H9 (cell line): ENCODE results near the gene ZNF12. TPM values are rescaled to one million over a fixed set of nuclear protein-coding genes. Genes with fewer than 3 reads are reported as not detected.

ENCODE experiments used
- DNase-seq: peaks from one replicate; pipeline ENCODE4 v3.0.0-alpha.2; 2017
- H2AFZ ChIP-seq: one replicate; pipeline ENCODE4 v1.6.1; 2013; ENCODE audit warnings: mild to moderate bottlenecking, low read length, control low read depth, moderate library complexity
- H2AK5ac ChIP-seq: 2 replicates; pipeline ENCODE4 v1.6.1; 2013; ENCODE audit warnings: low read length, control low read depth, mixed read lengths; ENCODE audit not compliant: insufficient read length
- H2BK120ac ChIP-seq: one replicate; pipeline ENCODE4 v1.6.1; 2013; ENCODE audit warnings: low read depth, mild to moderate bottlenecking, low read length, control low read depth, inconsistent platforms; ENCODE audit not compliant: poor library complexity, severe bottlenecking
- H2BK12ac ChIP-seq: 2 replicates; pipeline ENCODE4 v1.6.1; 2013; ENCODE audit warnings: low read length, control low read depth, mixed read lengths, low read depth; ENCODE audit not compliant: insufficient read length
- H2BK15ac ChIP-seq: 2 replicates; pipeline ENCODE4 v1.6.1; 2013; ENCODE audit warnings: low read depth, low read length, control low read depth
- H2BK20ac ChIP-seq: one replicate; pipeline ENCODE4 v1.6.1; 2013; ENCODE audit warnings: low read depth, mild to moderate bottlenecking, low read length, control low read depth, inconsistent platforms; ENCODE audit not compliant: poor library complexity, severe bottlenecking
- H2BK5ac ChIP-seq: 2 replicates; pipeline ENCODE4 v1.6.1; 2013; ENCODE audit warnings: low read length, control low read depth, mixed read lengths; ENCODE audit not compliant: insufficient read length
- H3K14ac ChIP-seq: 2 replicates; pipeline ENCODE4 v1.6.1; 2013; ENCODE audit warnings: low read length, control low read depth; ENCODE audit not compliant: insufficient read depth
- H3K18ac ChIP-seq: 2 replicates; pipeline ENCODE4 v1.6.1; 2013; ENCODE audit warnings: low read depth, mild to moderate bottlenecking, mixed read lengths, low read length, control low read depth; ENCODE audit not compliant: insufficient read length
- H3K23ac ChIP-seq: 2 replicates; pipeline ENCODE4 v1.6.1; 2013; ENCODE audit warnings: low read length, control low read depth, mixed read lengths, low read depth; ENCODE audit not compliant: insufficient read length
- H3K23me2 ChIP-seq: 2 replicates; pipeline ENCODE4 v1.6.1; 2013; ENCODE audit warnings: low read depth, mild to moderate bottlenecking, mixed read lengths, low read length, control low read depth; ENCODE audit not compliant: insufficient read length, poor library complexity, severe bottlenecking
- H3K27ac ChIP-seq: 2 replicates; pipeline ENCODE4 v1.5.1; 2013; ENCODE audit warnings: low read length, control low read depth, mixed read lengths, low read depth; ENCODE audit not compliant: insufficient read length
- H3K27me3 ChIP-seq: 2 replicates; pipeline ENCODE4 v1.6.1; 2013; ENCODE audit warnings: low read length, control low read depth, inconsistent platforms; ENCODE audit not compliant: insufficient read depth
- H3K4ac ChIP-seq: 2 replicates; pipeline ENCODE4 v1.6.1; 2013; ENCODE audit warnings: low read depth, mild to moderate bottlenecking, control low read depth, inconsistent platforms, low read length, moderate library complexity
- H3K4me1 ChIP-seq: 2 replicates; pipeline ENCODE4 v1.6.1; 2013; ENCODE audit warnings: low read length, control low read depth, inconsistent platforms; ENCODE audit not compliant: insufficient read depth
- H3K4me2 ChIP-seq: 2 replicates; pipeline ENCODE4 v1.6.1; 2013; ENCODE audit warnings: low read length, control low read depth, mixed read lengths; ENCODE audit not compliant: insufficient read length, insufficient read depth
- H3K56ac ChIP-seq: 2 replicates; pipeline ENCODE4 v1.6.1; 2013; ENCODE audit warnings: low read depth, mild to moderate bottlenecking, mixed read lengths, low read length, control low read depth; ENCODE audit not compliant: insufficient read length
- H3K79me1 ChIP-seq: 2 replicates; pipeline ENCODE4 v1.6.1; 2013; ENCODE audit warnings: low read depth, mild to moderate bottlenecking, moderate library complexity, low read length, control low read depth, inconsistent platforms; ENCODE audit not compliant: insufficient read depth, poor library complexity, severe bottlenecking
- H3K79me2 ChIP-seq: 2 replicates; pipeline ENCODE4 v1.6.1; 2013; ENCODE audit warnings: low read length, control low read depth, inconsistent platforms; ENCODE audit not compliant: insufficient read depth
- H3K9ac ChIP-seq: 2 replicates; pipeline ENCODE4 v1.6.1; 2013; ENCODE audit warnings: low read length, control low read depth, mixed read lengths; ENCODE audit not compliant: insufficient read length; ENCODE audit errors: extremely low read depth
- H3K9me3 ChIP-seq: one replicate; pipeline ENCODE4 v1.6.1; 2013; ENCODE audit warnings: low read depth, low read length, inconsistent platforms; ENCODE audit not compliant: control insufficient read depth
- H3T11ph ChIP-seq: one replicate; pipeline ENCODE4 v1.6.1; 2013; ENCODE audit warnings: mild to moderate bottlenecking, low read length, control low read depth, inconsistent platforms
- H4K20me1 ChIP-seq: one replicate; pipeline ENCODE4 v1.6.1; 2013; ENCODE audit not compliant: control insufficient read depth, insufficient read length, insufficient read depth
- H4K5ac ChIP-seq: 2 replicates; pipeline ENCODE4 v1.6.1; 2013; ENCODE audit warnings: low read depth, mild to moderate bottlenecking, mixed read lengths, low read length, control low read depth; ENCODE audit not compliant: insufficient read length
- H4K8ac ChIP-seq: replicated peaks from 2 replicates; pipeline ENCODE4 v1.6.1; 2013; ENCODE audit warnings: low read length, control low read depth, mixed read lengths, low read depth; ENCODE audit not compliant: insufficient read length
- H4K91ac ChIP-seq: 2 replicates; pipeline ENCODE4 v1.6.1; 2013; ENCODE audit warnings: low read depth, mild to moderate bottlenecking, moderate library complexity, mixed read lengths, low read length, control low read depth; ENCODE audit not compliant: insufficient read length
- H3K27ac Mint-ChIP-seq, 3 experiments: 2 replicates in 2 of 3; 3 replicates in 1 of 3; pipeline ENCODE4 v1.8.0; 2020 to 2021; ENCODE audit warnings: mixed read lengths in 3 of 3, mild to moderate bottlenecking in 1 of 3, moderate library complexity in 1 of 3
- H3K27me3 Mint-ChIP-seq: 2 replicates; pipeline ENCODE4 v1.8.0; 2021; ENCODE audit warnings: low read depth, mild to moderate bottlenecking, moderate library complexity, mixed read lengths
- H3K36me3 Mint-ChIP-seq, 3 experiments: 2 replicates in 2 of 3; 3 replicates in 1 of 3; pipeline ENCODE4 v1.8.0; 2020 to 2021; ENCODE audit warnings: low read depth in 3 of 3, mixed read lengths in 3 of 3; ENCODE audit not compliant: insufficient read depth in 1 of 3
- H3K4me1 Mint-ChIP-seq, 2 experiments: 2 replicates each; pipeline ENCODE4 v1.8.0; 2020; ENCODE audit warnings: mixed read lengths in 2 of 2
- H3K4me3 Mint-ChIP-seq, 2 experiments: 2 replicates in 1 of 2; 3 replicates in 1 of 2; pipeline ENCODE4 v1.8.0; 2020 to 2021; ENCODE audit warnings: mild to moderate bottlenecking in 2 of 2, mixed read lengths in 2 of 2, moderate library complexity in 1 of 2
- H3K9me3 Mint-ChIP-seq, 2 experiments: 2 replicates in 1 of 2; 3 replicates in 1 of 2; pipeline ENCODE4 v1.8.0; 2020; ENCODE audit warnings: mild to moderate bottlenecking in 2 of 2, mixed read lengths in 2 of 2, moderate library complexity in 1 of 2
- CTCF ChIP-seq: fragments of 200-600 bp; sonication (generic); conservative IDR thresholded peaks from 3 replicates; pipeline ENCODE4 v1.8.0; 2021; ENCODE audit warnings: antibody characterized with exemption, mild to moderate bottlenecking
- WGBS: extraction: QIAGEN DNeasy Blood & Tissue Kit; methylation state at CpG from one replicate; pipeline ENCODE4 v1.1.7; 2013; ENCODE audit warnings: missing lambda C conversion rate, low lambda C conversion rate, mixed read lengths; ENCODE audit not compliant: insufficient read length; ENCODE audit errors: extremely low coverage; 5-methylcytosine and 5-hydroxymethylcytosine counted together
- total RNA-seq: library from RNA; stranded (reverse); gene quantifications from 2 replicates; pipeline ENCODE4 v1.2.1, GENCODE V29; 2021

Gene ZNF12
- total RNA-seq, 1 experiment from 2014 or later = 19.1 TPM

GRCh38 chr7:6647541-6647940 lies 59.2 kb downstream of the ZNF12 start:
- Histone ChIP-seq H3K18ac (no peak overlapping the region), H4K91ac (no peak overlapping the region), H4K5ac (no peak overlapping the region), H3K4me2 (no peak overlapping the region), H2BK12ac (no peak overlapping the region), H3K56ac (no peak overlapping the region), H2BK5ac (no peak overlapping the region), H3K4me1 (no peaks in the 10 kb centered on the region), H2AK5ac (no peak overlapping the region), H3K23me2 (no peaks in the 10 kb centered on the region), H2AFZ (no peak overlapping the region), H3K27me3 (no peaks in the 10 kb centered on the region), H4K8ac (no peak overlapping the region), H3K79me1 (no peaks in the 10 kb centered on the region), H3K27ac (no peak overlapping the region), H3K79me2 (no peaks in the 10 kb centered on the region), H3T11ph (no peak overlapping the region), H3K23ac (no peak overlapping the region), H3K9me3 (no peaks in the 10 kb centered on the region), H3K4ac (no peak overlapping the region), H2BK120ac (no peak overlapping the region), H3K14ac (no peak overlapping the region), H3K9ac (no peak overlapping the region), H2BK15ac (no peak overlapping the region), H2BK20ac (no peak overlapping the region), H4K20me1 (no peaks in the 10 kb centered on the region)
- H3K4me3 Mint-ChIP-seq = no peak overlapping the region
- no peak overlapping the region; a peak in 1 of 7 replicates for H3K27ac Mint-ChIP-seq
- H3K4me1 Mint-ChIP-seq = no peaks in the 10 kb centered on the region
- no peaks in the 10 kb centered on the region for H3K27me3 Mint-ChIP-seq
- H3K36me3 Mint-ChIP-seq = peaks cover 9 to 33% (median 20%) of the 10 kb centered on the region in 3 experiments
- DNase-seq = no peak
- H3K9me3 Mint-ChIP-seq = peaks cover 0 to 4% of the 10 kb centered on the region in 2 experiments; a peak in 1 of 5 replicates
- TF ChIP-seq CTCF = no peak
- no CpG with 5 or more reads among the region's 14 CpGs for WGBS
